Neuronal stem cell (in vitro differentiated cells): ENCODE data around the gene POLD4.

Experiments used
- DNase-seq: peaks from one replicate; pipeline ENCODE4 v3.0.0-alpha.2; 2013; ENCODE audit warnings: low spot score
- H2AFZ ChIP-seq: one replicate; pipeline ENCODE4 v1.6.1; 2013; ENCODE audit warnings: mild to moderate bottlenecking, low read length, inconsistent platforms
- H2AK5ac ChIP-seq: 2 replicates; pipeline ENCODE4 v1.6.1; 2013; ENCODE audit warnings: low read depth, mild to moderate bottlenecking, inconsistent platforms, low read length, moderate library complexity, mixed read lengths
- H2BK120ac ChIP-seq: 2 replicates; pipeline ENCODE4 v1.6.1; 2013; ENCODE audit warnings: low read depth, mild to moderate bottlenecking, inconsistent platforms, low read length, moderate library complexity, mixed read lengths
- H2BK12ac ChIP-seq: one replicate; pipeline ENCODE4 v1.6.1; 2013; ENCODE audit warnings: low read length, inconsistent platforms
- H2BK15ac ChIP-seq: 2 replicates; pipeline ENCODE4 v1.6.1; 2013; ENCODE audit warnings: mild to moderate bottlenecking, low read length, inconsistent platforms, mixed read lengths
- H2BK5ac ChIP-seq: one replicate; pipeline ENCODE4 v1.6.1; 2013; ENCODE audit warnings: inconsistent platforms, mild to moderate bottlenecking, low read length, moderate library complexity
- H3K14ac ChIP-seq: one replicate; pipeline ENCODE4 v1.6.1; 2013; ENCODE audit warnings: low read length, inconsistent platforms
- H3K18ac ChIP-seq: 2 replicates; pipeline ENCODE4 v1.6.1; 2013; ENCODE audit warnings: low read length, inconsistent platforms
- H3K23ac ChIP-seq: 2 replicates; pipeline ENCODE4 v1.6.1; 2013; ENCODE audit warnings: low read depth, mild to moderate bottlenecking, mixed read lengths, low read length, inconsistent platforms; ENCODE audit not compliant: poor library complexity
- H3K27ac ChIP-seq: replicated peaks from 3 replicates; pipeline ENCODE4 v1.5.1; 2013; ENCODE audit warnings: low read length, inconsistent platforms
- H3K27me3 ChIP-seq, 3 experiments: 2 replicates each; pipeline ENCODE4 v1.6.1; 2013; ENCODE audit warnings: low read length in 3 of 3, mild to moderate bottlenecking in 2 of 3, inconsistent platforms in 1 of 3, low read depth in 1 of 3, mixed read lengths in 1 of 3, moderate library complexity in 1 of 3; ENCODE audit not compliant: control insufficient read depth in 3 of 3, insufficient read depth in 3 of 3
- H3K36me3 ChIP-seq, 2 donors: replicated peaks in 1 of 2; 2 replicates each; pipeline ENCODE4 v1.6.1; 2013; ENCODE audit warnings: low read length in 2 of 2; ENCODE audit not compliant: control insufficient read depth in 2 of 2, insufficient read depth in 2 of 2
- H3K4ac ChIP-seq: 2 replicates; pipeline ENCODE4 v1.6.1; 2013; ENCODE audit warnings: inconsistent platforms, mild to moderate bottlenecking, low read length, moderate library complexity
- H3K4me1 ChIP-seq, 2 donors: 1 replicate in 1 of 2; 2 replicates in 1 of 2; pipeline ENCODE4 v1.6.1; 2013; ENCODE audit warnings: low read length in 2 of 2, low read depth in 1 of 2; ENCODE audit not compliant: control insufficient read depth in 2 of 2, insufficient read depth in 1 of 2
- H3K4me2 ChIP-seq: one replicate; pipeline ENCODE4 v1.6.1; 2013; ENCODE audit warnings: mild to moderate bottlenecking, low read length, inconsistent platforms; ENCODE audit not compliant: insufficient read depth, poor library complexity, severe bottlenecking
- H3K4me3 ChIP-seq, 2 donors: 2 replicates each; pipeline ENCODE4 v1.5.1; 2013; ENCODE audit warnings: low read length in 2 of 2, mild to moderate bottlenecking in 2 of 2, inconsistent platforms in 1 of 2, moderate library complexity in 1 of 2
- H3K79me1 ChIP-seq: one replicate; pipeline ENCODE4 v1.6.1; 2013; ENCODE audit warnings: low read depth, mild to moderate bottlenecking, inconsistent platforms, low read length, moderate library complexity
- H3K9ac ChIP-seq: one replicate; pipeline ENCODE4 v1.6.1; 2013; ENCODE audit warnings: mild to moderate bottlenecking, low read depth, low read length, inconsistent platforms; ENCODE audit not compliant: poor library complexity
- H3K9me3 ChIP-seq, 2 donors: replicated peaks in 1 of 2; 2 replicates each; pipeline versions ENCODE3 to v1.6.1; 2013; ENCODE audit warnings: low read length in 2 of 2, mild to moderate bottlenecking in 2 of 2, inconsistent platforms in 1 of 2, low read depth in 1 of 2, mixed read lengths in 1 of 2, moderate library complexity in 1 of 2; ENCODE audit not compliant: control insufficient read depth in 2 of 2, insufficient read depth in 1 of 2
- H4K8ac ChIP-seq: one replicate; pipeline ENCODE4 v1.6.1; 2013; ENCODE audit warnings: low read depth, mild to moderate bottlenecking, inconsistent platforms, low read length, moderate library complexity
- H4K91ac ChIP-seq: one replicate; pipeline ENCODE4 v1.6.1; 2013; ENCODE audit warnings: low read length, low read depth, mild to moderate bottlenecking, inconsistent platforms; ENCODE audit not compliant: poor library complexity
- WGBS, 2 donors: extraction: QIAGEN DNeasy Blood & Tissue Kit; methylation state at CpG; one replicate each; pipeline ENCODE4 v1.1.7; 2013; ENCODE audit warnings: missing lambda C conversion rate in 2 of 2, mixed read lengths in 1 of 2; ENCODE audit not compliant: insufficient read length in 2 of 2, insufficient replicate concordance in 1 of 2; ENCODE audit errors: extremely low coverage in 2 of 2; 5-methylcytosine and 5-hydroxymethylcytosine counted together

Gene POLD4

DNA sequence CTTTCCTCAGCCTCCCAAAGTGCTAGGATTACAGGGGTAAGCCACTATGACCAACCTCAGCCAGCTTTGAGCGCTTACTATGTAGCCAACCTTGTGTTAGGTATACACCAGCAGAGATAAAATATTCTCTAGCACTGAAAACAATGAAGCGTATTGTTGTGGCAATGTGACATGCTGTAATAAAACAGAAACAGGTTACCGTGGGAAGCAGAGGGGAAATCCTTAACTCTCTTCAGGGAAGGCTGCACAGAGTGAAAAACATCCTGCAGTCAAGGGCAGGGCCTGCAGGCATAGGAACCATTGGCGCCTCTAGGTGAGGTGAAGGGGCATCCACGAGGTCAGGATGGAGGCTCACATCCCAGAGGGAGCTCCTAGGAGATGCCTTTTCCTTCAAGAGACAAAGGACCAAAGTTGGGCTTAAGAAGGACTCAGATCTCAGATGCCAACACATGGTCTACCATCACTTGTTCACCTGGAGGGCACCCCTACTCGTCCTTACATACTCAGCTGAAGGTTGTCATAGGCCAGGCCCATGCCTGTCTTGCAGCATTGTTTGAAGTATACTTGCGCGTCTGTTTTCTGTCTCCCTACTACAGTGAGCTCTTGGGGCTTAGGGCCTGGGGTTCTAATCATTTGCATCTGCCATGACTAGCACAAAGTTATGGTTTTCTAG is 8.0 kb downstream of the POLD4 start:
- Histone ChIP-seq H3K18ac (no peak overlapping the region), H2BK15ac (no peak overlapping the region), H3K4me2 (no peak overlapping the region), H3K14ac (no peak overlapping the region), H3K9ac (no peak overlapping the region), H4K8ac (no peak overlapping the region), H3K23ac (no peak overlapping the region), H3K27ac (no peak overlapping the region), H2BK120ac (no peak overlapping the region), H4K91ac (no peak overlapping the region), H3K9me3 (no peaks in the 10 kb centered on the region), H2BK12ac (no peak overlapping the region), H3K36me3 (no peaks in the 10 kb centered on the region), H2BK5ac (no peak overlapping the region), H2AFZ (peak overlapping the region; percentile 49), H3K27me3 (no peaks in the 10 kb centered on the region), H3K4me1 (peaks cover 0 to 3% of the 10 kb centered on the region in 2 donors), H3K4me3 (no peak overlapping the region), H3K4ac (no peak overlapping the region), H2AK5ac (no peak overlapping the region), H3K79me1 (no peaks in the 10 kb centered on the region)
- DNase-seq: no peak
- WGBS, 2 donors: no CpG with 5 or more reads among the region's 8 CpGs

DNA sequence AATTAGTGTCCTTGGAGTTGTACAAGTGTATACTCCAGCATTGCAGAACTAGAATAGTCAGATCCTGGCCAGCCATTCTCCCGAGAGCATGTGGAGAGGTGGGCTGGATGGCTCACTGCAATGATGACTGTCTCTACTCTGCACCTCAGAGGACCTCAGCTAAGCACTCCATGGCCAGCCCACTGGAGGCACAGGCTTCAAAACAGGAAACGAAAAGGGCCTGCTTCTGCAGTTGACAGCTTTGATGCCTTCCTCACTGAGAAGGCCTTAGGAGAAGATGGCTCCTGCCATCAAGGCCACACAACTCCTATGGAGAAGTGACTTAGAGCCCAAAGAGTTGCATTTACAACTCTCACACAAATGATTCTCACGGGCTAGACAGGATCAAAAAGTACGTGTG is 9.1 kb downstream of the POLD4 start:
- H4K8ac ChIP-seq: no peak overlapping the region
- no peak overlapping the region for H3K14ac ChIP-seq
- no peak overlapping the region for H3K4ac ChIP-seq
- H3K4me1 ChIP-seq: peaks cover 0 to 3% of the 10 kb centered on the region in 2 donors
- no CpG with 5 or more reads among the region's 4 CpGs for WGBS, 2 donors
- no peak overlapping the region for H3K4me2 ChIP-seq
- no peak overlapping the region for H4K91ac ChIP-seq
- no peak overlapping the region for H3K4me3 ChIP-seq
- H3K27me3 ChIP-seq: no peaks in the 10 kb centered on the region
- no peak overlapping the region for H2AFZ ChIP-seq
- H3K36me3 ChIP-seq: no peaks in the 10 kb centered on the region
- no peak overlapping the region for H3K27ac ChIP-seq
- no peak overlapping the region for H3K18ac ChIP-seq
- no peak overlapping the region for H2BK12ac ChIP-seq
- H3K79me1 ChIP-seq: no peaks in the 10 kb centered on the region
- H2BK120ac ChIP-seq: no peak overlapping the region
- H2BK15ac ChIP-seq: no peak overlapping the region
- H3K9me3 ChIP-seq: no peaks in the 10 kb centered on the region
- no peak overlapping the region for H3K9ac ChIP-seq
- H2AK5ac ChIP-seq: no peak overlapping the region
- H3K23ac ChIP-seq: no peak overlapping the region
- no peak overlapping the region for H2BK5ac ChIP-seq
- no peak for DNase-seq

DNA sequence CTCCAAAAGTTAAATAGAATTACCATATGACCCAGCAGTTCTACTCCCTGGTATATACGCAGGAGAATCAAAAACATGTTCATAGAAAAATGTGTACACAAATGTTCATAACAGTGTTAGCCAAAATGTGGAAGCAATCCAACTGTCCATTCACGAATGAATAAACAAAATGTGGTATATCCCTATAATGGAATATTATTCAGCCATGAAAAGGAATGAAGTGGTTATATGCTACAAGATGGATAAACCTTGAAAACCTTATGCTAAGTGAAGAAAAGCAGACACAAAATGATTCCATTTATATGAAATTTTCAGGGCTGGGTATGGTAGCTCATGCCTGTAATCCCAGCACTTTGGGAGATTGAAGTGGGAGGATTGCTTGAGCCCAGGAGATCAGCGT is 16.1 kb downstream of the POLD4 start:
- DNase-seq: no peak
- WGBS, 2 donors: no CpG with 5 or more reads among the region's 3 CpGs
- H3K4ac ChIP-seq: no peak overlapping the region
- H3K27ac ChIP-seq: no peak overlapping the region
- no peak overlapping the region for H4K8ac ChIP-seq
- no peaks in the 10 kb centered on the region for H3K4me1 ChIP-seq
- H3K27me3 ChIP-seq: no peaks in the 10 kb centered on the region
- H2BK5ac ChIP-seq: no peak overlapping the region
- H3K36me3 ChIP-seq: no peaks in the 10 kb centered on the region
- H2BK120ac ChIP-seq: no peak overlapping the region
- H3K23ac ChIP-seq: no peak overlapping the region
- H3K9ac ChIP-seq: no peak overlapping the region
- H3K4me3 ChIP-seq: no peak overlapping the region
- H3K4me2 ChIP-seq: no peak overlapping the region
- H2AK5ac ChIP-seq: no peak overlapping the region
- no peaks in the 10 kb centered on the region for H3K79me1 ChIP-seq
- H4K91ac ChIP-seq: no peak overlapping the region
- no peaks in the 10 kb centered on the region for H3K9me3 ChIP-seq
- no peak overlapping the region for H3K14ac ChIP-seq
- H2BK12ac ChIP-seq: no peak overlapping the region
- no peak overlapping the region for H2BK15ac ChIP-seq
- H2AFZ ChIP-seq: no peak overlapping the region
- no peak overlapping the region for H3K18ac ChIP-seq

DNA sequence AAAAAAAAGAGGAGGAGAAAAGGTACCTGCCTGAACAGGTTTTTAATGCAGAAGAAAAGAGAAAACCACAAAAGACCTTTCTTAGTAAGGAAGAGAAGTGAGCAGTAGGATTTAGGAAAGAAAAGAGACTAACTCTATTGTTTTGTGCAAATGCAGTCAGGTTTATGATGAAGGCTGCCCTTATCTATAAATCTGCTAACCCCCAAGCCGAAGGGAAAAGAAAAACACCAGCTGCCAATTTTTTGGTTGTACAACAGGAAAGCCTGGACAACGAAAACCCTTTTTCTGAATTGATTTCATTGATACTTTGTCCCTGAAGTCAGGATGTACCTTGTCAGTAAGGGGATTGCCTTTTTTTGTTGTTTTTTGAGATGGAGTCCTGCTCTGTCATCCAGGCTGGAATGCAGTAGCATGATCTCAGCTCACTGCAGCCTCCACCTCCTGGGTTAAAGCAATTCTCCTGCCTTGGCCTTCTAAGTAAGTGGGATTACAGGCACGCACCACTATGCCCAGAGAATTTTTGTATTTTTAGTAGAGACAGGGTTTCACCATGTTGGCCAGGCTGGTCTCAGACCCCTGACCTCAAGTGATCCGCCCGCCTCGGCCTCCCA is 21.2 kb downstream of the POLD4 start:
- DNase-seq: no peak
- Histone ChIP-seq H3K18ac (no peak overlapping the region), H2AFZ (no peak overlapping the region), H3K36me3 (no peaks in the 10 kb centered on the region), H3K4me3 (no peak overlapping the region), H3K4me2 (no peak overlapping the region), H3K27me3 (no peaks in the 10 kb centered on the region), H2BK12ac (no peak overlapping the region), H3K4ac (no peak overlapping the region), H2AK5ac (no peak overlapping the region), H3K23ac (no peak overlapping the region), H2BK15ac (no peak overlapping the region), H4K91ac (no peak overlapping the region), H3K27ac (no peak overlapping the region), H2BK120ac (no peak overlapping the region), H3K79me1 (no peaks in the 10 kb centered on the region), H3K14ac (no peak overlapping the region), H3K4me1 (no peaks in the 10 kb centered on the region), H3K9me3 (no peaks in the 10 kb centered on the region), H4K8ac (no peak overlapping the region), H2BK5ac (no peak overlapping the region), H3K9ac (no peak overlapping the region)
- WGBS, 2 donors: no CpG with 5 or more reads among the region's 6 CpGs
